ENCODE results near the gene ZMYND10. TPM values are rescaled to one million over a fixed set of nuclear protein-coding genes. Genes with fewer than 3 reads are reported as not detected.
A peak's percentile ranks its signal among the peaks of the same experiment; 100 is the strongest.

Gene ZMYND10
- total RNA-seq, 1 donor from 2014 or later, result 0.39 TPM

- peaks cover 14% of the 10 kb centered on the region for H3K4me1 Mint-ChIP-seq (ENCODE audit: low read depth, unreplicated experiment)
- H3K36me3 ChIP-seq (ENCODE audit: insufficient read depth, low read length), result no peaks in the 10 kb centered on the region
- peaks cover 21% of the 10 kb centered on the region for H3K79me2 ChIP-seq (ENCODE audit: insufficient read depth, low read length)
- H3K4me1 ChIP-seq (ENCODE audit: insufficient read depth, low read length), result peaks cover 31% of the 10 kb centered on the region
- H3K9ac ChIP-seq (ENCODE audit: low read length), result no peak overlapping the region
- no peaks in the 10 kb centered on the region for H3K9me3 Mint-ChIP-seq (ENCODE audit: unreplicated experiment)
- no peak for FAIRE-seq
- no peaks in the 10 kb centered on the region for H3K9me3 ChIP-seq (ENCODE audit: insufficient read depth, low read depth, low read length)
- no peak overlapping the region for H3K27ac ChIP-seq (ENCODE audit: low read depth, low read length)
- DNase-seq (ENCODE audit: low read depth), result no peak
- H2AFZ ChIP-seq (ENCODE audit: low read depth, low read length), result no peak overlapping the region
- no peak overlapping the region for H3K4me3 ChIP-seq (ENCODE audit: insufficient read depth, low read depth, low read length)
- TF ChIP-seq EZH2 (IDR thresholded peaks at IDR 0.05; ENCODE audit: insufficient read depth, low read length) (no peak), CTCF (IDR thresholded peaks at IDR 0.05; ENCODE audit: insufficient read depth, low read depth, low read length) (no peak)
- no peaks in the 10 kb centered on the region for H3K27me3 Mint-ChIP-seq (ENCODE audit: low read depth, unreplicated experiment)
- peaks cover 3% of the 10 kb centered on the region for H4K20me1 ChIP-seq (ENCODE audit: insufficient read depth, low read length)
- peak overlapping the region; percentile 66 for H3K4me3 Mint-ChIP-seq (ENCODE audit: unreplicated experiment)
- no peaks in the 10 kb centered on the region for H3K36me3 Mint-ChIP-seq (ENCODE audit: low read depth, unreplicated experiment)
- no peak overlapping the region for H3K4me2 ChIP-seq (ENCODE audit: low read length)
- H3K27ac Mint-ChIP-seq (ENCODE audit: unreplicated experiment), result no peak overlapping the region
- no peaks in the 10 kb centered on the region for H3K27me3 ChIP-seq (ENCODE audit: insufficient read depth, low read length)
Observed at GRCh38 chr3:50295553-50296431, 49.7 kb downstream of the ZMYND10 start.

GRCh38 chr3:50294492-50295403 lies 50.8 kb downstream of the ZMYND10 start:
- no peak for FAIRE-seq
- no peaks in the 10 kb centered on the region for H3K27me3 Mint-ChIP-seq (ENCODE audit: low read depth, unreplicated experiment)
- H3K9me3 Mint-ChIP-seq (ENCODE audit: unreplicated experiment), result no peaks in the 10 kb centered on the region
- Histone ChIP-seq H3K36me3 (ENCODE audit: insufficient read depth, low read length) (no peaks in the 10 kb centered on the region), H3K79me2 (ENCODE audit: insufficient read depth, low read length) (peaks cover 31% of the 10 kb centered on the region), H3K27ac (ENCODE audit: low read depth, low read length) (no peak overlapping the region), H2AFZ (ENCODE audit: low read depth, low read length) (no peak overlapping the region), H3K9ac (ENCODE audit: low read length) (no peak overlapping the region), H3K9me3 (ENCODE audit: insufficient read depth, low read depth, low read length) (no peaks in the 10 kb centered on the region), H3K4me2 (ENCODE audit: low read length) (no peak overlapping the region), H3K4me1 (ENCODE audit: insufficient read depth, low read length) (peaks cover 24% of the 10 kb centered on the region), H3K4me3 (ENCODE audit: insufficient read depth, low read depth, low read length) (no peak overlapping the region), H3K27me3 (ENCODE audit: insufficient read depth, low read length) (no peaks in the 10 kb centered on the region), H4K20me1 (ENCODE audit: insufficient read depth, low read length) (peaks cover 7% of the 10 kb centered on the region)
- peaks cover 11% of the 10 kb centered on the region for H3K4me1 Mint-ChIP-seq (ENCODE audit: low read depth, unreplicated experiment)
- DNase-seq (ENCODE audit: low read depth), result no peak
- TF ChIP-seq CTCF (IDR thresholded peaks at IDR 0.05; ENCODE audit: insufficient read depth, low read depth, low read length) (no peak), EZH2 (IDR thresholded peaks at IDR 0.05; ENCODE audit: insufficient read depth, low read length) (no peak)
- H3K27ac Mint-ChIP-seq (ENCODE audit: unreplicated experiment), result no peak overlapping the region
- H3K4me3 Mint-ChIP-seq (ENCODE audit: unreplicated experiment), result no peak overlapping the region
- no peaks in the 10 kb centered on the region for H3K36me3 Mint-ChIP-seq (ENCODE audit: low read depth, unreplicated experiment)

Data from astrocyte (in vitro differentiated cells and primary cell).